GM19452 (cell line): ENCODE results near the gene CST9.
"Not testable (repeated sequence)": the region's sequence is repeated elsewhere in the genome, so short reads cannot be mapped to it uniquely, and the experiment has no call there.

Experiments used
- ATAC-seq: cut with Tn5 transposase; IDR thresholded peaks from one replicate; pipeline ENCODE4 v1.9.1; 2021; ENCODE audit not compliant: unreplicated experiment

CST9 gene

GRCh38 chr20:23588434-23589403, 17.0 kb downstream of the CST9 start:
- no peak for ATAC-seq

- no peak for ATAC-seq
These were observed 18.1 kb downstream of the CST9 start for GRCh38 chr20:23587631-23588030.

GRCh38 chr20:23586735-23587525, 18.8 kb downstream of the CST9 start:
- no peak for ATAC-seq

GRCh38 chr20:23585808-23586734, 19.6 kb downstream of the CST9 start:
- ATAC-seq, result no peak

GRCh38 chr20:23585449-23585807, 20.3 kb downstream of the CST9 start:
- ATAC-seq, result no peak

- ATAC-seq, result no peak
These were observed 21.1 kb downstream of the CST9 start for GRCh38 chr20:23584434-23585199.

- ATAC-seq, result no peak
These were observed 22.2 kb downstream of the CST9 start for GRCh38 chr20:23583526-23583925.

GRCh38 chr20:23582293-23582692, 23.4 kb downstream of the CST9 start:
- no peak for ATAC-seq

- ATAC-seq, result not testable (repeated sequence)
These were observed 23.9 kb downstream of the CST9 start for GRCh38 chr20:23581833-23582232.

GRCh38 chr20:23574977-23575376, 30.7 kb downstream of the CST9 start:
- ATAC-seq, result no peak

GRCh38 chr20:23570178-23570760, 35.4 kb downstream of the CST9 start:
- no peak for ATAC-seq

GRCh38 chr20:23569570-23569969, 36.1 kb downstream of the CST9 start:
- no peak for ATAC-seq

GRCh38 chr20:23568971-23569330, 36.8 kb downstream of the CST9 start:
- no peak for ATAC-seq

GRCh38 chr20:23568320-23568970, 37.3 kb downstream of the CST9 start, which contains the start of gene CST9L:
Gene CST9L (minus strand): TSS chr20:23568484. CDS start chr20:23568450, 34 bp downstream.
- no peak for ATAC-seq

GRCh38 chr20:23566199-23566932, 39.4 kb downstream of the CST9 start:
- ATAC-seq, result no peak

GRCh38 chr20:23565503-23566045, 40.1 kb downstream of the CST9 start:
- ATAC-seq, result no peak

- ATAC-seq, result no peak
These were observed 40.8 kb downstream of the CST9 start for GRCh38 chr20:23564927-23565326.

- ATAC-seq, result no peak
These were observed 42.9 kb downstream of the CST9 start for GRCh38 chr20:23562721-23563342.
